OCI-LY3 (cell line): Measurements from ENCODE around the gene UGT2A2.

ENCODE experiments used
- CTCF ChIP-seq: fragments of 200-600, 300-600 bp; sonication (generic); IDR thresholded peaks from 2 replicates; pipeline ENCODE4 v1.5.1; 2014; ENCODE audit warnings: antibody characterized with exemption, low read length, low read depth
- EZH2phosphoT487 ChIP-seq: fragments of 200-600 bp; shearing (Covaris generic); IDR thresholded peaks from 2 replicates; pipeline ENCODE4 v1.6.1; 2018; ENCODE audit warnings: antibody characterized with exemption, mixed run types, low read depth

- no peak for TF ChIP-seq CTCF
- no peak for TF ChIP-seq EZH2phosphoT487
Observed at GRCh38 chr4:69653147-69653546, 13.7 kb upstream of the UGT2A2 start, which contains the start of gene UGT2A1.
